OCI-LY1 (cell line): ENCODE data around the gene BATF2.

Source experiments
- H2AFZ ChIP-seq: fragments of 200-600 bp; sonication (generic), shearing (Covaris generic); 2 replicates; pipeline ENCODE4 v1.6.0; 2014; ENCODE audit warnings: antibody characterized with exemption, mild to moderate bottlenecking, low read length
- H3F3A ChIP-seq: fragments of 200-600 bp; sonication (generic), shearing (Covaris generic); 2 replicates; pipeline ENCODE4 v1.6.0; 2014; ENCODE audit warnings: mild to moderate bottlenecking, antibody characterized with exemption, low read length, moderate library complexity; ENCODE audit not compliant: insufficient read depth
- H3K27ac ChIP-seq: fragments of 200-600 bp; sonication (generic); 2 replicates; pipeline ENCODE4 v1.5.1; 2014; ENCODE audit warnings: low read length, mixed run types, mild to moderate bottlenecking, low read depth; ENCODE audit not compliant: poor library complexity, severe bottlenecking
- H3K27me3 ChIP-seq: fragments of 200-600 bp; sonication (generic); 2 replicates; pipeline ENCODE4 v1.6.0; 2014; ENCODE audit warnings: antibody characterized with exemption, mild to moderate bottlenecking, low read length, moderate library complexity; ENCODE audit not compliant: insufficient read depth
- H3K36me3 ChIP-seq: fragments of 200-600 bp; sonication (generic); 2 replicates; pipeline ENCODE4 v1.6.1; 2014; ENCODE audit warnings: mild to moderate bottlenecking, antibody characterized with exemption, low read length, moderate library complexity, mixed read lengths; ENCODE audit not compliant: insufficient read depth
- H3K4me1 ChIP-seq: fragments of 200-600 bp; sonication (generic); 2 replicates; pipeline ENCODE4 v1.5.1; 2014; ENCODE audit warnings: mild to moderate bottlenecking, low read length, moderate library complexity; ENCODE audit not compliant: insufficient read depth, severe bottlenecking
- H3K4me2 ChIP-seq: fragments of 200-600 bp; sonication (generic), shearing (Covaris generic); 2 replicates; pipeline ENCODE4 v1.6.1; 2014; ENCODE audit warnings: low read length
- H3K4me3 ChIP-seq: fragments of 200-600 bp; sonication (generic); 2 replicates; pipeline ENCODE4 v1.5.1; 2014; ENCODE audit warnings: low read length, low read depth, mild to moderate bottlenecking, mixed read lengths; ENCODE audit not compliant: poor library complexity, severe bottlenecking
- H3K79me2 ChIP-seq: fragments of 200-600 bp; shearing (Covaris generic); 2 replicates; pipeline ENCODE4 v1.6.1; 2016; ENCODE audit warnings: mixed run types, low read length, mixed read lengths; ENCODE audit not compliant: insufficient read depth
- H3K9ac ChIP-seq: fragments of 200-600 bp; sonication (generic), shearing (Covaris generic); 2 replicates; pipeline ENCODE4 v1.6.1; 2014; ENCODE audit warnings: mild to moderate bottlenecking, low read length, mixed read lengths
- H3K9me2 ChIP-seq: fragments of 200-600 bp; sonication (generic), shearing (Covaris generic); 2 replicates; pipeline ENCODE4 v1.6.1; 2014; ENCODE audit warnings: low read depth, mild to moderate bottlenecking, low read length, mixed read lengths
- H3K9me3 ChIP-seq: fragments of 200-600 bp; shearing (Covaris generic); 2 replicates; pipeline ENCODE4 v1.6.1; 2014; ENCODE audit warnings: low read length, mixed read lengths
- H4K20me1 ChIP-seq: fragments of 200-600 bp; sonication (generic), shearing (Covaris generic); 2 replicates; pipeline ENCODE4 v1.6.0; 2016; ENCODE audit warnings: mild to moderate bottlenecking, low read length; ENCODE audit not compliant: insufficient read depth
- EZH2 ChIP-seq: fragments of 200-600 bp; sonication (generic), shearing (Covaris generic); IDR thresholded peaks from 2 replicates; pipeline ENCODE4 v1.8.0; 2017; ENCODE audit warnings: borderline replicate concordance, mixed run types, mild to moderate bottlenecking, antibody characterized with exemption, low read length, moderate library complexity, mixed read lengths
- TF ChIP-seq, protein P1 (sequence below): fragments of 200-600 bp; sonication (generic), shearing (Covaris generic); IDR thresholded peaks from 2 replicates; pipeline ENCODE4 v1.5.1; 2017; ENCODE audit warnings: mild to moderate bottlenecking, antibody characterized with exemption, low read length, moderate library complexity, mixed read lengths

Gene BATF2

GRCh38 chr11:64963072-64963631 is 33.6 kb downstream of the BATF2 start:
- H3K79me2 ChIP-seq = no peaks in the 10 kb centered on the region
- no peaks in the 10 kb centered on the region for H3K27me3 ChIP-seq
- H2AFZ ChIP-seq = no peak overlapping the region
- no peaks in the 10 kb centered on the region for H3K36me3 ChIP-seq
- TF ChIP-seq EZH2 = no peak
- TF ChIP-seq, protein P1, sequence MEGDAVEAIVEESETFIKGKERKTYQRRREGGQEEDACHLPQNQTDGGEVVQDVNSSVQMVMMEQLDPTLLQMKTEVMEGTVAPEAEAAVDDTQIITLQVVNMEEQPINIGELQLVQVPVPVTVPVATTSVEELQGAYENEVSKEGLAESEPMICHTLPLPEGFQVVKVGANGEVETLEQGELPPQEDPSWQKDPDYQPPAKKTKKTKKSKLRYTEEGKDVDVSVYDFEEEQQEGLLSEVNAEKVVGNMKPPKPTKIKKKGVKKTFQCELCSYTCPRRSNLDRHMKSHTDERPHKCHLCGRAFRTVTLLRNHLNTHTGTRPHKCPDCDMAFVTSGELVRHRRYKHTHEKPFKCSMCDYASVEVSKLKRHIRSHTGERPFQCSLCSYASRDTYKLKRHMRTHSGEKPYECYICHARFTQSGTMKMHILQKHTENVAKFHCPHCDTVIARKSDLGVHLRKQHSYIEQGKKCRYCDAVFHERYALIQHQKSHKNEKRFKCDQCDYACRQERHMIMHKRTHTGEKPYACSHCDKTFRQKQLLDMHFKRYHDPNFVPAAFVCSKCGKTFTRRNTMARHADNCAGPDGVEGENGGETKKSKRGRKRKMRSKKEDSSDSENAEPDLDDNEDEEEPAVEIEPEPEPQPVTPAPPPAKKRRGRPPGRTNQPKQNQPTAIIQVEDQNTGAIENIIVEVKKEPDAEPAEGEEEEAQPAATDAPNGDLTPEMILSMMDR = no peak
- H3K4me3 ChIP-seq = no peak overlapping the region
- H3K4me2 ChIP-seq = no peak overlapping the region
- no peaks in the 10 kb centered on the region for H4K20me1 ChIP-seq
- H3K4me1 ChIP-seq = no peaks in the 10 kb centered on the region
- no peaks in the 10 kb centered on the region for H3F3A ChIP-seq
- H3K9me3 ChIP-seq = no peaks in the 10 kb centered on the region
- H3K27ac ChIP-seq = no peak overlapping the region
- no peak overlapping the region for H3K9ac ChIP-seq
- H3K9me2 ChIP-seq = no peaks in the 10 kb centered on the region

GRCh38 chr11:64960719-64961118 is 36.1 kb downstream of the BATF2 start:
- Histone ChIP-seq H3K4me1 (no peaks in the 10 kb centered on the region), H3K9me2 (no peaks in the 10 kb centered on the region), H3K9me3 (no peaks in the 10 kb centered on the region), H3K36me3 (no peaks in the 10 kb centered on the region), H3K9ac (no peak overlapping the region), H3K4me3 (no peak overlapping the region), H4K20me1 (no peaks in the 10 kb centered on the region), H2AFZ (no peak overlapping the region), H3K27me3 (no peaks in the 10 kb centered on the region), H3K27ac (no peak overlapping the region), H3K79me2 (no peaks in the 10 kb centered on the region), H3K4me2 (no peak overlapping the region), H3F3A (no peaks in the 10 kb centered on the region)
- TF ChIP-seq, protein P1 = no peak
- no peak for TF ChIP-seq EZH2

GRCh38 chr11:64959498-64959897 is 37.3 kb downstream of the BATF2 start:
- Histone ChIP-seq H4K20me1 (no peaks in the 10 kb centered on the region), H3K9me2 (no peaks in the 10 kb centered on the region), H3F3A (no peaks in the 10 kb centered on the region), H2AFZ (no peak overlapping the region), H3K4me3 (no peak overlapping the region), H3K4me2 (no peak overlapping the region), H3K27me3 (no peaks in the 10 kb centered on the region), H3K79me2 (no peaks in the 10 kb centered on the region), H3K4me1 (no peaks in the 10 kb centered on the region), H3K27ac (no peak overlapping the region), H3K36me3 (no peaks in the 10 kb centered on the region), H3K9me3 (no peaks in the 10 kb centered on the region), H3K9ac (no peak overlapping the region)
- TF ChIP-seq, protein P1 = no peak
- TF ChIP-seq EZH2 = no peak
